HG03565 (cell line): ENCODE results near the gene SPRN.
"Not testable (repeated sequence)": the region's sequence is repeated elsewhere in the genome, so short reads cannot be mapped to it uniquely, and the experiment has no call there.

Experiments used
- ATAC-seq: cut with Tn5 transposase; IDR thresholded peaks from one replicate; pipeline ENCODE4 v1.9.1; 2021; ENCODE audit warnings: mild to moderate bottlenecking, moderate library complexity; ENCODE audit not compliant: unreplicated experiment

SPRN gene, protein sequence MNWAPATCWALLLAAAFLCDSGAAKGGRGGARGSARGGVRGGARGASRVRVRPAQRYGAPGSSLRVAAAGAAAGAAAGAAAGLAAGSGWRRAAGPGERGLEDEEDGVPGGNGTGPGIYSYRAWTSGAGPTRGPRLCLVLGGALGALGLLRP

DNA sequence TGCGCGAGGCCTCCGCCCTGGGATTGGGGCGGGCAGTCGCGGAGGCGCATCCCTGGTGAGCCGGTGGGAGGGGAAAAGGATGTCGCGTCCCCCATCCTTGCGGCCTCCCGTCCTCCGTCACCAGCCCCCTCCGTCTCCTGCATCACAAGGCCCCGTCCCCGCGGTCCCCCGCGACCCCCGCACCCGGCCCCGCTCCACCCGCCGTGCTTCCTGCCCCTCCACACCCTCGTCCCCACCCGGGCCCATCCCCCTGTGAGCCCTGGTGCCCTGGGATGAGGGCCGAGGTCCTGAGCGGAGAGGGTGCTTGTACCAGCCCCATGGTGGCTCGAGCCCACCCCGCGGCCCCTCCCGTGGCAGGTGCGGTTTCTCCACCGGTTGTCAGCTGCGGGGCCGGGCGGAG is at the start of gene SPRN:
Gene SPRN, minus strand, starts transcription at position 25 of the 400 bp plus-strand sequence. CDS start 944 bp downstream, outside the sequence.
- not testable (repeated sequence) for ATAC-seq

DNA sequence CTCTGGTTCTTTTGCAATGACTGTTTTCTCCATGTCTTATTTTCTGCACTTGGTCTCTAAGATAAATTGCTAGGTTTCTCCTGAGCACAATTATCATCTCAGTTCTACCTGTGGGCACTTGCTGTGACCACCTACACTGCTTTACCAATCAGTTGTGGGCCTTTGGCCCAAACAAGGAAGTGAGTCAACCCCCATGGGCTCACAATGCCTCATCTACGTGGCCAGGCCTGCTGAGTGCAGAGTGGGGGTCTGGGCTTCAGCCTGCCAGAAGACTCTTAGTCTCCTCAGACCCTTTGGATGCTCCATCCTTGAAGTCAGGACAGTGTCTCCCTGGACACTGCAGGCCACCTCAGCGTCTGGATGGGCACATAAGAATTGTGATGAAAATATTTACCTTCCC is 49.6 kb upstream of the SPRN start:
- ATAC-seq = no peak

DNA sequence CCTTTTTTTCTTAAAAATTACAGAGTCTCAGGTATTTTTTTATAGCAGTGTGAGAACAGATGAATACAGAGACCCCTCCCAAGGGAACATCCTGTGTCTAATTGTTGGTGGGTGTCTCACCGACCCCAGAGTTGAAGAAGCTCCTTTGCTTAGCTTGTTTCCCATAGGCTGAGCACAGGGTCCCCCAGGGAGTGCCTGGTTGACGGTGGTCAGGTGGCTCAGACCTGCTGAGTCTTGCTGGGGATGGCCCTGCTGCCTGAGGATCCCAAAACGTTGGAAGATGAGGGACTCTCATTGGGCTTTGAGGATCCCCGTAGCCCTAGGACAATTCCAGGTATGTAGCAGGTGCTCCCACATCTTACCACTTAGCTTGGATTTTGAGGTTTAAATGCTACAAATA is 48.8 kb upstream of the SPRN start:
- no peak for ATAC-seq

DNA sequence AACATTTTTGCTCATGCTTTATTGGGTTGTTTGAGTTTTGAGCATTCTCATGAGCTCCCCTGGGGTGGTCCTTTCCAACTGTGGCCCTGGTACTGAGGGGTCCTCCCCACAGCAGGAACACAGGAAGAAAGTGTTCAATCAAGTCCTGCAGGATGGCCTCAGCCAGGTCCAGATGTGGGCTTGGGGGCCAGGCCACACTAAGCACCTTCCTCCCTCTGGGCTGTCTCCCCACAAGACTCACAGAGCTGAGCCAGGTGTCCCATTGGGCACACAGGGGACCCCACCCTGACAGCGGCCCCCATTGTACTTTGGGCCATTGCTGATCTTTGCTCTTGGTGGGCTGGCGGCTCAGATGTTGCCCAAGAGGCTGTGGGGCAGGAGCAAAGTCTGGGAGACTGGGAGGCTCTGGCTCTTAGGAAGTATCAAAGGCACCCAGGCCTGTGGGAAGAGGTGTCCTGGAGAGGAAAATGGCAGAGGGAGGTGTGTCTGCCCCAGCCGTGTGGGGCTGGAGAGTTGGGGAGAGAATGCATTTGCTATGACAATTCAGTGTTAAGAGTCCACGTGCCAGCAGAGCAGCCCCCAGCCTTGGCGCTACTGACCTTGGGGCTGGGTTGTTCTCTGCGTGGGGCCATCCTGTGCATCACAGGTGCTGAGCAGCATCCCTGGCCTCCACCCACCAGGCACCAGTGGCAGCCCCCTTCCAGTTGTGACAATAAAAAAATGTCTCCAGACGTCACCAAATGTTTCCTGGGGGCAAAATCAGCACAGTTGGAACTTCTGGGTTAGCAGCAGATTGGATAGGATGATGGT is 47.1 kb upstream of the SPRN start:
- ATAC-seq = no peak

DNA sequence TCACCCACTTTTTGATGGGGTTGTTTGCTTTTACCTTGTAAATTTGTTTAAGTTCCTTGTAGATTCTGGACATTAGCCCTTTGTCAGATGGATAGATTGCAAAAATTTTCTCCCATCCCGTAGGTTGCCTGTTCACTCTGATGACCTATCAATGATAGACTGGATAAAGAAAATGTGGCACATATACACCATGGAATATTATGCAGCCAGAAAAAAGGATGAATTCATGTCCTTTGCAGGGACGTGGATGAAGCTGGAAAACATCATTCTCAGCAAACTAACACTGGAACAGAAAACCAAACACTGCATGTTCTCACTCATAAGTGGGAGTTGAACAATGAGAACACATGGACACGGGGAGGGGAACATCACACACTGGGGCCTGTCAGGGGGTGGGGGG is 44.8 kb upstream of the SPRN start:
- not testable (repeated sequence) for ATAC-seq

DNA sequence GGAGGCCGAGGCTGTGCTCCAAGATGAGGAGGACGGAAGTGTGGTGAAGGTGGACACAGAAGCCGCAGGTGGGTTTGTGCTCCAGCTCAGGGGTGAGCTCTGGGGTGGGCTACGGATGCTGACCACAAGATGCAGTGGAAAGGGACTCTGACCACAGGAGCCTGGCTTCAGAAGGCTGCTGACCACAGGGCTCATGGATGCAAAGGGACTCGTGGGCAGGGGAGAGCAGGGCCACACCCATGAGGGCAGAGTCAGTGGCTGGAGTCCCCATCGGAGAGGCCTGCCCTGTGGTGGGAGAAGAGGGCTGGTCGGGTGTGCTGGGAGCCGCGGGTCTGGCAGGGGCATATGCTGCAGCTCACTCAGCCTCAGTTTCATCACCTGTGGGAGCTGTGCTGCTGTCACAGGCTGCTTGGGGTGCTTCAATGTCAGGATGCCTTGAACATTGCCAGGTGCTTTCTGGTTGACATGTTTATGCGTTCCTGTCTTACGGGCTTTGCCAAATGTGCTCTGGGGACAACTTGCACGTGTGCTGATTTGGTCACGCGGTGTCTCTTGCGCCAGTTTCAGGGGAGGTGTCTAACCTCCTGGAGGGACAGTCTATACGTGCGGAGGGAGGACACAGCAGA is 43.0 kb upstream of the SPRN start:
- ATAC-seq = no peak

DNA sequence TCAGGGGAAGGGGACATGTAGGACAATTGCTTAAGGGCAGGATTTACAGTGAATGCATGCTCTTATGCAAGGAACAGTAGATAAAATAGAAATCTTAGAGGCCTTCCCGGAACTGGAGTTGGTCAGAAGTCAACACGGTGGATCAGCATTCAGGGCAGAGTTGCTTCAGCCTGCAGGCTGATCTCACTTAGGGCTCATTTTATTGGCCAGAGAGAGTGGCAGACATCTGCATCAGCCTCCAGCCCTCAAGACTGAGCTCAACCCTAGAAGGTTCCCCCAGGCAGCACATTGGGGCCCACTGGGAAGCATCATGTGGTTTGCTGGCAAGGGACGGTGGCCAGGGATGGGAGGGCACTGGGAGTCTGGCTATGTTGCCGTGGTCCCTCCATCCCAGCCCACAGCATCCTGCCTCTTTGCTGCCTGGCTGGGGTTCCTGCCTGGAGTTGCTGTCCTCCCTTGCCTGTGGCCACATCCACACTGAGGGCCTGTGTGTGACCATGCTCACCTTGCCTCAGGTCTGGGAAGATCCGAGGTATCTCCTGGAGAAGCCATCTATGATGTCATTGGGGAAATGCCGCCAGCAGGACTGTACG is 42.4 kb upstream of the SPRN start:
- ATAC-seq = no peak

DNA sequence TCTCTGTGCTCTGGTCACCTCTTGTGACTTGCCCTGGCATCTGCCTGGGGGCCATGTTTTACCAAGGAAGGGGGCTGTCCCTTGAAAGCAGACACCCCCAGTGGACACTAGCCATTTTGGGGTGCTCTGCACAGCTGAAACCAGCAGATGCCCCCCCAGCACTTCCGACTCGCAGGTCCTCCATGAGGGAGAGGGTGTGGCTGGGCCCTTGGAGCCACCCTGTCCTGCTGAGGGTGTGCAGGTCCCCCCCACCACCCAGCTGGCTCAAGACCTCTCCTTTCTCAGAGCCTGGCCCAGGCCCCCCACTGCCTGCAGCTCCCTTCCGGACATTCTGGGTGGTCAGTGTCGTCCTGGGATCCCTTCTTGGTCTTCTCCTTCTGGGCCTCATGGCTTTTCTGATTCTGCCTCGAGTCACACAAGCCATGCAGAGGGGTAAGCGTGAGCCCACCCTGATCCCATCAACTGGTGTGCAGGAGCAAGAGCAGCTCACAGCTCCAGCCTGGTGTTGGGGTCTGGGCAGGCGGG is 41.6 kb upstream of the SPRN start:
- ATAC-seq = no peak

DNA sequence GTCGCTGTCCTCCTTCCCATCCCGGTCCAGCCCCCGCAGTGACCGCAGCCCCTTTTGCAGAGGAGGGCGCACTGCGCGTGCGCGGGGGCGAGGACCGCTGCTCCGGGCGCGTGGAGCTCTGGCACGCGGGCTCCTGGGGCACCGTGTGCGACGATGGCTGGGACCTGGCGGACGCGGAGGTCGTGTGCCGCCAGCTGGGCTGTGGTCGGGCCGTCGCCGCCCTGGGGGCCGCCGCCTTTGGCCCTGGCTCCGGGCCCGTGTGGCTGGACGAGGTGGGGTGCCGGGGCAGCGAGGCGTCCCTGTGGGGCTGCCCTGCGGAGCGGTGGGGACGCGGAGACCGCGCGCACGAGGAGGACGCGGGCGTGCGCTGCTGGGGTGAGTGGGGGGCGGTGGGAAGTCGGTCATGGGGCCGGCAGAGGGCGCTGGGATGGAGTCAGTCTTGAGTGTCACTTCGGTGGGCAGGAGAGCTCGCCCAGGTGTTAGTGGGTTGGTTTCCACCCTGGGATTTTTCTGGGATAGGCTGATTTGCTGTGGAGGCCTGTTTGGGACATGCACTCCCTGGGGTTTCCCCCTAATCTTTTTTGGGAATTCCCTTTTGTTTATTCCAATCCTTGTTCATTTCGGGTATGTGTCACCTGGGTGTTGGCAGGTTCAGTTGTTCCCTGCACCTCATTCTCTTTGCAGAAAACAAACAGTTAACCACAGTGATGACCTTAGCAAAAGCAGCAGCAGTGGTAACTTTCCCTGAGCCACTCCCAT is 40.9 kb upstream of the SPRN start:
- ATAC-seq = no peak

DNA sequence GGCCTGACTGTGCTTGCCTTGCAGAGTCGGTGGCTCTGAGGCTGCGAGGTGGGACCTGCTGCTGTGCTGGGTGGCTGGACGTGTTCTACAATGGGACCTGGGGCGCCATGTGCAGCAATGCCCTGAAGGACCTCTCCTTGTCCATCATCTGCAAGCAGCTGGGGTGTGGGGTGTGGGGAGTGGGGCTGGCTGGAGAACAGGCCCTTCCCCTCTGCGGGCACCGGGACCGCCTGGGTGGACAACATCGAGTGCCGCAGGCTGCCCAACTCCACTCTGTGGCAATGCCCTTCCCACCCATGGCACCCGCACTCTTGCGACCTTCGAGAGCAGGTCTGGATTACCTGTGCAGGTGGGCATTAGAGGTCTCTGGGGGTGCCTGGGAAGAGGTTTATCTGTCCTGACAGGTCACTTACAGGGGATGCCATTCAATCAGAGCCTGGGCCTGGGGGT is 40.2 kb upstream of the SPRN start:
- ATAC-seq = no peak

DNA sequence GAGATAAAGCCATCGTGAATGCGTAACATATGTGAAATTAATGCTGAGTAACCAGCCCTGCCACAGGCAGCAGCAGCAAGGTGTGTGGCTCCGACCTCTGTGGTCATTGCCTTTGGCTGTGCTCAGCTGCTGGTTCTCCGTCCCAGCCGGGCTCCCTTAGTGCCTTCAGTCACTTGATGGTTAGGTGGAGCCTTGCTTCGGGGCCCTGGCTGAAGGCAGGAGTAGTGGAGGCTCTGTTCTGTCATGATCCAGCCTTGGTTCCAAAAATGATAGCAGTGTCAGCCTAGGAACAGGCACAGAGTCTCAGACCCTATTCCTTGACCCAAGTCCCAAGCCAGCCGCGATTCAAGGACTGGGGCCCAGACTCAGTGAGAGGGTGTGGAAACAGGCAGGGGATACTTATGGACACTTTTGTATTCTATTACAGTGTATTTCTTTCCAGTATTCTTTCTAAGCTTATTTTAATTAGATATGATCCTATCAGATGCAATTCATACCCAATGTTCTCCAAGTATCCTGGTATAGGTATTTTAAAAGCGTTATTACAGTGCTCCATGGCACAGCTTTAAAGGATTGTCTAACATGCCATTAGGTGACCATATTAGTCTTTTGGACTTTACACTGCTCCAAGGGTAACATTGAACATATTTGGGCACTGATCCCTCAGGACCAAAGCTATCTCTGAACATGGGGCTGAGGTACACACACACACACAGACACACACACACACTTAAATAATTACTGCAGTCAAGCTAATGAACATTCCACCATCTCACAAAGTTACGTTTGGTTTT is 38.3 kb upstream of the SPRN start:
- no peak for ATAC-seq

DNA sequence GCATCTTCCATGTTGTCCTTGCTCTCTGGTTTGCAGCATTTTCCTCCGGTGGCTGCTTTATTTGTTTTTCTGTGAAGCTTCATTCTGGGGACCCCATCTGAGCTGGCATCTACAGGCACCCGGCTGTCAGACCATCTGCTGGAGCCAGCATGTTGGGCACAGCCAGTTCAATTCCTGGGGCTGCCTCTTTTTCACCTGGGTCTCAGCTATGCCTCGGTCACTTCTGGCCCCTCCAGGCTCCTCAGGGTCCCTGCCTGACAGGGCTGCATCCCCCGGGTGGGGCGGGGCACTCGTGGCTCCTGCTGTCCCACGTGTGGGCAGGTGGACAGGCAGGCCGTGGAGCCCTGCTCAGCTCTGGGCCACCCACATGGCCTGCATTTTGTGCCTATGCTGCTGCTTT is 37.4 kb upstream of the SPRN start:
- ATAC-seq = no peak

DNA sequence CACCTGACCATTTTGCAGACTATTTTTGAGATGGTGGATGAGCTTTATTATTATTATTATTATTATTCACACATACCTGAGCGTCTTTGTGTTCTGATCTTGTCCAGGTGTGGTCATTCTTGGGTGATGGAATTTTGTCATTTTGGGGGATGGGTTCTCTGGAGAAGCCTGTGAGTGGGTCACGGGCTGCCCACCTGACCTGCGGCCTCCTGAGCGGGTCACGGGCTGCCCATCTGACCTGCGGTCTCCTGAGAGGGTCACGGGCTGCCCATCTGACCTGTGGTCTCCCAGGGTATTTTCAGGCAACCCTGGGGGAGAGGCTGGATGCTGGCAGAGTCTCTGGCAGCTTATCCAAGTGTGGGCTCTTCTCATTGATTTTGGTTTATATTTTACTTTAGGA is 36.6 kb upstream of the SPRN start:
- no peak for ATAC-seq

DNA sequence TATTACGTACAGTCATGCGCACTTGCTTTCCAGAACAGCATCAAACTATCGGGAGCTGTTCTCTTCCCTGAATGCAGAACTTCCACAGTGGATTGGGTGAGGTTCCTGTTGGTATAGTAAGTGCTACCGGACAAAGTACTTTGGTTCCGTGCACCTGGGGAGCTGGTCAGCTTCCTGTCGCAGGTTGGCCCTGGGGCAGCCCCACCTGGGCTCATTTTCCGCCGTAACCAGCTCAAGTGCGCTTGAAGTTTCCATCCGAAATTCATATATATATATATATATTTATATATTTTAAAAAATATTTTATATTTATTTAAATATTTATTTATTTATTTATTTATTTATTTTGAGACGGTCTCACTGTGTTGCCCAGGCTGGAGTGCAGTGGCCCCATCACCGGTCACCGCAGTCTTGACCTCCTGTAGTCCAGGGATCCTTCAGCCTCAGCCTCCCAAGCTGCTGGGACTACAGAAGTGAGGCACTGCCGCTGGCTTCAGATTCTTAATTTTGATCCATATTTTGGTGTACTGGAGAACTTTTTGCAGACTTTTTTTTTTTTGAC is 35.9 kb upstream of the SPRN start:
- no peak for ATAC-seq

DNA sequence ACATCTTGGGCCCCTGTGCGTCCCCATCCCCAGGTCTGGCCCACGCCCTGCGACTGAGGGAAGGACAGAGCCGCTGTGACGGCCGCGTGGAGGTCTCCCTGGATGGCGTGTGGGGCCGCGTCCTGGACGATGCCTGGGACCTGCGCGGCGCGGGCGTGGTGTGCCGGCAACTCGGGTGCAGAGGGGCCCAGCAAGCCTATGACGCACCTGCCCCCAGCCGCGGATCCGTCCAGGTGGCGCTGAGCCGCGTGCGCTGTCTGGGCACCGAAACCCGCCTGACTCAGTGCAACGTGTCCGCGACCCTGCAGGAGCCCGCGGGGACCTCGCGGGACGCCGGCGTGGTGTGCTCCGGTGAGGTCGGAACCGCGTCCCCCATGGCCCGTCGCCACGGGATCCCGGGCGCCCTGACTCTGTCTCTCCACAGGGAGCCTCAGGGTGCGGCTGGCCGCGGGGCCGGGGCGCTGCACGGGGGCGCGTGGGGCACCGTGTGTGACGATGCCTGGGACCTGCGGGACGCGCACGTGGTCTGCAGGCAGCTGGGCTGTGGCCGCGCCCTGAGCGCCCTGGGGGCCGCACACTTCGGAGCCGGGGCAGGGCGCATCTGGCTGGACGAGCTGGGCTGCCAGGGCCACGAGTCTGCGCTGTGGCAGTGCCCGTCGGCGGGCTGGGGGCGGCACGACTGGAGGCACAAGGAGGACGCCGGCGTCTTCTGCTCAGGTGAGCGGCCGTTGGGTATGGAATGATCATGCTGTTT is 35.2 kb upstream of the SPRN start:
- no peak for ATAC-seq

DNA sequence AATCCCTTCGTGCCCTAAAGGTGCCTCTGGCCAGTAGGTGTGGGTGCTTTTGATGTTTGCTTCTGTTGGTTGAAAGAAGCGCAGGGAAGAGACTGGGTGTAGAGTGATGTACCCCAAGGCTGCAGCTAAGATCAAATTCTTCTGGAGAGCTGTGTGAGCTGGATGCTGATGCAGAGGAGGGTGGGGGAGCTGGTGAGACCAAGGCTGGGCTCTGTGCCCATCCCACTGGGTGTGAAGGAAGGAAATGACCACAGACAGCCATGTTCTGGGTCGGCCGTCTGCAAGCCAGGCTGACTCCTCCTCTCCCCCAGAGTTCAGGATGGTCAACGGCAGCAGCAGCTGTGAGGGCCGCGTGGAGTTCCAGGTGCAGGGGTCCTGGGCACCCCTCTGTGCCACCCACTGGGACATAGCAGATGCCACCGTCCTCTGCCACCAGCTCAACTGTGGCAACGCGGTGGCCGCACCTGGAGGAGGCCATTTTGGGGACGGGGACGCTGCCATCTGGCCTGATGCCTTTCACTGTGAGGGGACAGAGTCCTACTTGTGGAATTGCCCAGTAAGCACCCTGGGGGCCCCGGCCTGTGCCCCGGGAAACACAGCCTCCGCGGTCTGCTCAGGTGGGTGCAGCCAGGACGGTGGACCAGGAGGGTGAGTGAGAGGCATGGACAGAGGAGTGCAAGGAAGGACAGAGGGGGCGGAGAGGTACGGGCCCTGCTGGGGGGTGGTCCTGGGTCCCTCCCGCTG is 34.5 kb upstream of the SPRN start:
- ATAC-seq = no peak

DNA sequence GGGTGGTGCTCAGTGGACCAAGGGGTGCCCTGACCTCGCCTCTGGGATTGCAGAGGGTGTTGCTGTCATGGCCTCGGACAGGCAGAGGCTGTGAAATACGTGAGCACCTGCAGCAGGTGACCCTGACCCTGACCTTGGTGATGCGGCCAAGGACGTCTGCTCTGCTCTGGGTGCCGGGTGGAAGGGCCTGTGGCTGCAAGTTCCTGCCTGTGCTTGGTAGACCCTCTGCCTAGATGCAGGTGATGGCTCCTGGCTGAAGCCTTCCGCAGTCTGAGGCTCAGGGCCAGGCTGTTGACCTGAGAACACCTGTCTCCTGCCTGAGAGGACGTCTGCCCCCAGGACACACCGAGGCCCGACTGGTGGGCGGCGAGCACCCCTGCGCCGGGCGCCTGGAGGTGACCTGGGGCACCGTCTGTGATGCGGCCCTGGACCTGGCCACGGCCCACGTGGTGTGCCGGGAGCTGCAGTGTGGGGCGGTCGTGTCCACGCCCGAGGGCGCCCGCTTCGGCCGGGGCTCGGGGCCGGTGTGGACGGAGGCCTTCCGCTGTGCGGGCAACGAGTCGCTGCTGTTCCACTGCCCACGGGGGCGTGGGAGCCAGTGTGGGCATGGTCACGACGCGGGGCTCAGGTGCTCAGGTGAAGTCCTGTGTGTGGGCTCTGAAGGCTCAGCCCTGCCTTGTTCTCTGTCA is 33.7 kb upstream of the SPRN start:
- ATAC-seq = no peak
